UCSD-AML1 (cell line): Measurements from ENCODE around the gene TBCC.
A peak's percentile ranks its signal among the peaks of the same experiment; 100 is the strongest.
"Not testable (repeated sequence)": the region's sequence is repeated elsewhere in the genome, so short reads cannot be mapped to it uniquely, and the experiment has no call there.

ENCODE experiments used
- DNase-seq: peaks from one replicate; lab custom pipeline; 2025; ENCODE audit not compliant: unreplicated experiment; lab: John Stamatoyannopoulos, UW

The TBCC gene, protein sequence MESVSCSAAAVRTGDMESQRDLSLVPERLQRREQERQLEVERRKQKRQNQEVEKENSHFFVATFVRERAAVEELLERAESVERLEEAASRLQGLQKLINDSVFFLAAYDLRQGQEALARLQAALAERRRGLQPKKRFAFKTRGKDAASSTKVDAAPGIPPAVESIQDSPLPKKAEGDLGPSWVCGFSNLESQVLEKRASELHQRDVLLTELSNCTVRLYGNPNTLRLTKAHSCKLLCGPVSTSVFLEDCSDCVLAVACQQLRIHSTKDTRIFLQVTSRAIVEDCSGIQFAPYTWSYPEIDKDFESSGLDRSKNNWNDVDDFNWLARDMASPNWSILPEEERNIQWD

DNA sequence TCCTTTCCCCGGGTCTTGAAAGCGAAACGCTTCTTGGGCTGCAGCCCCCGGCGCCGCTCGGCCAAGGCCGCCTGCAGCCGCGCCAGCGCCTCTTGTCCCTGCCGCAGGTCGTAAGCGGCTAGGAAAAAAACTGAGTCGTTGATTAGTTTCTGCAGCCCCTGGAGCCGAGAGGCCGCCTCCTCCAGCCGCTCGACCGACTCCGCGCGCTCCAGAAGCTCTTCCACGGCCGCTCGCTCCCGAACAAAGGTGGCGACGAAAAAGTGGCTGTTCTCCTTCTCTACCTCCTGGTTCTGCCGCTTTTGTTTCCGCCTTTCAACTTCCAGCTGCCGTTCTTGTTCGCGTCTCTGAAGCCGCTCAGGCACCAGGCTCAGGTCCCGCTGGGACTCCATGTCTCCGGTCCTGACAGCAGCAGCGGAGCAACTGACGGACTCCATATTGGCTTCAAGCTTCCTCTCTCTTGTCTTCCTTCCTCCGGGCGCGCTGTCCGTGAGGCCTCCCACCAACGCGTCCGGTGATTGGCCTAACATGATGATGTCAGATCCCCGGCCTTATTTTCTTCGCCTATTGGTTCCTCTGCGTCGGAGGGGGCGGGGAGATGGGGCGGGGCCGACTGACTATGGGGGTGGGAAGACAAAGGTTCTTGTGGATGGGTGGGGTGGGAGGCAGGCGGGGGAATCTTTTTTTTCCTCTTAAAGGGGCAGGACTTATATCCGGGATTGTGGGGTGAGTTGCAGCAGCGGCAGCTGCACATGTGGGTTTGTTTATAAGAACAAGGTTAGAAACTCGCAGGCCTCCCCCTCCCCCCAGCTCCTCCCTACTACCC, at the start of gene TBCC:
Gene TBCC (minus strand): TSS at position 464 of the 823 bp plus-strand sequence. CDS start 30 bp downstream, at position 434.
- peak; percentile 95 for DNase-seq

DNA sequence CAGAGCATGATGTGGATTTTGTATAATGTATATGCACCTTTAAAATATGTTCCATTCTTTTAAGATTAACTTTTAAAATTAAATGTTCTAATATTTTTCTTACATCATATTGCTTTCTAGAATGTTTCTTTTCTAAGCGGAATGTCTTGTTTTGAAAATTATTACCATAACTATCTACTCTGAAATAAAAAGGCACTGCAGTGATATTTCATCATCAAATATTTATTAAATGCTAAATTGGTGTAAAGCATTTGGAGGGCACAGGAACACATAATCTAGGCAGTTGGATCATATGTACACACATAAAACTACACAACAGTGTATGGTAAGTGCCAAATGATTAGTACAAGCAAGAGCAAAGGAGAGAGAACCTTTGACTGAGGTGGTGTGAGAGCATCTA, 49.7 kb upstream of the TBCC start:
- no peak for DNase-seq

DNA sequence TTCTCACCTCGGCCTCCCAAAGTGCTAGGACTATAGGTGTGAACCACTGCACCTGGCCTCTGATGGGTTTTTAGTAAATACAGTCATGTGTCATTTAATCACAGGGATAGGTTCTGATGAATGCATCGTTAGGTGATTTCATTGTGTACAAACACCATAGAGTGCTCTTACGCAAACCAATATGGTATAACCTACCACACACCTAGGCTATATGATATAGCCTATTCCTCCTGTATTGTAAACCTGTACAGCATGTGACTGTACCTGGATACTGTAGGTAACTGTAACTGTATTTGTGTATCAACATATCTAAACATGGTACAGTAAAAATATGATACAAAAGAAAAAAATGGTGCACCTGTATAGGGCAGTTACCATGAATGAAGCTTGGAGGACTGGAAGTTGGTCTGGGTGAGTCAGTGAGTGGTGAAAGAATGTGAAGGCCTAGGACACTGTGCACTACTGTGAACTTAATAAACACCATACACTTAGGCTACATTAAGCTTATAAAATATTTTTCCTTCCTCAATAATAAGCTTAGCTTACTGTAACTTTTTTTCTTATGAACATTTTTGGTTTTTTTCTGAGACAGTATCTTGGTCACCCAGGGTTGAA, 45.9 kb upstream of the TBCC start:
- no peak for DNase-seq

DNA sequence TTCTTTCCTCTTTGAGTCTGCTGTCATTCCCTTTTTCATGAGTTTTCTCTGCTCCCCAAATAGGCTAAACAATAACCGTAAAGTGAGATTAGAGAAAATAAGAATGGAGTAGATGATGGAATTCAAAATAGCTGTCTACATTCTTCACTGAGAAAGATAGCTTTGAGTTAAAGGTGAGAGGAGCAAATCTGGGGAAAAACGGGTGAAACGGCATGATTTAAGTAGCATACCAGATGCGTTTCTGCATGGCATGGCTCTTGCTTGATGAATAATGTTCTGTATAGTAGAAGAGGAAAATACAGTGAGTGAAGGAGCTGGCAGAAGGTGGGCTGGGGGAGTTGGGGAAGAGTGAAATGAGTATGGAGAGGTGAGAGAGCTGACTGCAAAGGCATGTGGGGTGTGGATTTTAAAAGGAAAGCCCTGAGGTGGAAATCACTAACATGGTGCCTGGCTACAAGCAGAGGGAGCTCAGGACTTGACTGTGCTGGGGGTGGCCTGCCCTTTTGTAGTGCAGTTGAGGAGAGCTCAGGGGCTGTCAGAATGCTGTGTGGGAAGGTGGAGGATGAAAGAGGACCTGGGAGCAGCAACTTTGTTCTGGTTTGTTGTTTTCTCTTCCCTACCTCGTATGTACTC, 44.8 kb upstream of the TBCC start:
- no peak for DNase-seq

DNA sequence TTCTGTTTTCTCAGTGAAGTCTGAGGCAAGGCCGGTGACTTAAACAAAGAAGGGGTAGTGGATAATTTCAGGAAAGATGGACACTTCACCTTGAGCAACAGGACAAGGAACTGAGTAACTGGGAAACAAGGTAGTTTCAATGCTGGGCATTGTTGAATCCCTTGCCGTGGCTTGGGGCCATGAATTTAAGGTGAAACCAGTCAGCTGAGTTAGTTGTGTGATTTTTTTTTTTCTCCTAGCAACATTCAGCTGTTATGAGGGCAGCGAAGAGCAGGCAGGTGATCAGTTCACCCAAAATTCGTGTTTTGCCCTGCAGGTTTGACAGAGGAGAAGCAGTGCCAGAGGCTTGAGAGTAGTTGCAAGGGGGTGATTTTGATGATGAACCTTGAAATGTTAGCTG, 42.8 kb upstream of the TBCC start:
- no peak for DNase-seq

DNA sequence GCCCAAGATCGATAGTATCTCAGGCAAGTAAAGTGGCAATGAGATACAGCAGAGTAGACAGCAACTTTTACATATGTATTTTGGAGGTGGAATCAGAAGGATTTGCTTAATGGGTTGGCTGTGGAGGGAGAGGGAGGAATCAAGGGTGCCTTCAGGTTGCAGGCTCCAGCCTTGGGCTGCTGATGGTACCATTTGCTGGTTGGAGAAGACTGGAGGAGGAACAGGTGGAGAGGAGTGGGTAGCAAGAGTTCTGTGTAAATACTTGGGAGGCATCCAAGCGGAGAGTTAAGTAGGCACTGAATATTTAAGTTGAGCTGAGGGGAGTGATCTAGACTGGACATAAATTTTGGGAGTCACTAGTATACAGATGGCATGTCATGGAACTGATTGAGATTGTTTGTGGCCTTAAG, 41.2 kb upstream of the TBCC start:
- no peak for DNase-seq

DNA sequence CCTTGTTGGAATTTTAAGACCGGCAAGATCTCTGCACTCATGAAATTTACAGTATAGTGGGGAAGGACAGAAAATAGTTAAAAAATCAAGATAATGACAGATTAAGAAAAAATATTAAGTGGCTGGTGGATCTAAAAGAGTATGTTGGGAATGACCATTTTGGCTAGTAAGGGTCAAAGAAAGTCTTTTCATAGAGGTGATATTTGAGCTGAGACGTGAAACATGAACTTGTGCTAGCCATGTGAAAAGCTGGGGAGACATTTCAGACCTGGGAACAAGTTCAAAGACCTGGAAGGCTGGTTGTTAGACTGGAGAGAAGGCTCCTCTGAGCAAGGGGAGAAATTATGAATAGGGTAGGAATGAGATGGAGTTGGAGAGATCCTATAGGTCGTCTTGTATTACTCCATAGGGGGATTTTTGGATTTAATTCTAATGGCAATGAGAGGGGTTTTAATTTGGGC, 40.7 kb upstream of the TBCC start:
- DNase-seq, result no peak

DNA sequence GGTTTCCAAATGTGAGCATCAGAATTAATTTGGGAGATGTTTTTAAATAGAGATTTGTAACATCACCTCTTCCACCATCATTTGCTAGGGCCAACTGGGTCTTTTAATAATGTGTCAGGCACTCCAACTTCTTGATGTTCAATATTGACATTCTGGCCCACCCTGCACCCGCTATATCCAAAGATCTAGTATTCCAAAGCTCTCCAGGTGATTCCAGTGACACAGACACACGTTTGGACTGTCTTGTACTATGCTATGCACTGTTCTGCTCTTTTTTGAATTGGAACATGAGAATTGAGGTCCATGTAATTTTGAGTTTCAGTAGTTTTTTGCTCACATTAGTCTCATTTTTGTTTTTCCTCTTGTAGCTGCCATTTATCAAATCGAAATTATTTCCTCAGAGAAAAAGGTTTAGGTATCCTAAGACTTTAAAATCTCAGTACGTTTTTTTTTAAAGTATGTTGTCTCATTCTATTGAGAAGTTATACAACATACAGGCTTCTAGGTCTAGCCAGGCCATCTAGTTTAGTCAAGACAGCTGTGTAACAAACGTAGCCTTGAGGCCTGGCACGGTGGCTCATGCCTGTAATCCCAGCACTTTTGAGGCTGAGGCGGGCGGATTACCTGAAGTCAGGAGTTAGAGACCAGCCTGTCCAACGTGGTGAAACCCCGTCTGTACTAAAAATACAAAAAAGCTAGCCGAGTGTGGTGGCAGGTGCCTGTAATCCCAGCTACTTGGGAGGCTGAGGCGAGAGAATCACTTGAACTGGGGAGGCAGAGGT, 39.0 kb upstream of the TBCC start:
- DNase-seq, result no peak

DNA sequence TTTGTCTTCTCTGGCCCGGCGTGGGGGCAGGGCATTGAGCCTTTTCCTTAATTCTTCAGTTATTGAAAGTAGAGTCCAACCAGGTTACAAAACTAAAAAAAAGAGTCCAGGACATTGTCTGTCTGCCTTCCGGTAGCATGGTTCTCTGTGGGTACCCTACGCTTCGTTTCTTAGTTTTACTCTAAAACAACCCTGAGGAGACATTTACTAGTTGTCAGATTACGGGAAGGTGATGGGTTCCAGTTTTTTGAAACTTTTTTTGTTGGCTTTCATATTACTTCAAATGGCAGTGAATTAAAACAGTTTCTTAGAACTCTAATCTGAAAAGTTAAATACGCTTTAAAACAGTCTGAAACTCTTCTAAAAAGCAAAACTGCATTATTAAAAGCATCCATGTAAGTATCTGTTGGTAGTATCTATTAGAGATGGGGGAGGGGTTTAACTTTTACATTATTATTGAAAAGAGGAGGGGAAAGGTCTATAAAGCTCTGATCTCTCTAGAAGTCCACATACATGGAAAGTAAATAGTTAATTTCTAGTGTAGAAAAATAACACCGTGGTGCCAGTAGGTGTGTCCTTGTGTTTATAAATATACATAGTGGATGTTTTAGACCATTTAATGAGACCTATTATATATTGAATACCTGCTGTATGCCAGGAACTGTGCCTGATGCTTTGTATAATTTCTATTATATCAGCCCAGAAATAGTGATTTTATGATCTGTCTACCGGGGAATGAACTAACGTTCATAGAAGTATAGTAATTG, 38.2 kb upstream of the TBCC start:
- no peak for DNase-seq

DNA sequence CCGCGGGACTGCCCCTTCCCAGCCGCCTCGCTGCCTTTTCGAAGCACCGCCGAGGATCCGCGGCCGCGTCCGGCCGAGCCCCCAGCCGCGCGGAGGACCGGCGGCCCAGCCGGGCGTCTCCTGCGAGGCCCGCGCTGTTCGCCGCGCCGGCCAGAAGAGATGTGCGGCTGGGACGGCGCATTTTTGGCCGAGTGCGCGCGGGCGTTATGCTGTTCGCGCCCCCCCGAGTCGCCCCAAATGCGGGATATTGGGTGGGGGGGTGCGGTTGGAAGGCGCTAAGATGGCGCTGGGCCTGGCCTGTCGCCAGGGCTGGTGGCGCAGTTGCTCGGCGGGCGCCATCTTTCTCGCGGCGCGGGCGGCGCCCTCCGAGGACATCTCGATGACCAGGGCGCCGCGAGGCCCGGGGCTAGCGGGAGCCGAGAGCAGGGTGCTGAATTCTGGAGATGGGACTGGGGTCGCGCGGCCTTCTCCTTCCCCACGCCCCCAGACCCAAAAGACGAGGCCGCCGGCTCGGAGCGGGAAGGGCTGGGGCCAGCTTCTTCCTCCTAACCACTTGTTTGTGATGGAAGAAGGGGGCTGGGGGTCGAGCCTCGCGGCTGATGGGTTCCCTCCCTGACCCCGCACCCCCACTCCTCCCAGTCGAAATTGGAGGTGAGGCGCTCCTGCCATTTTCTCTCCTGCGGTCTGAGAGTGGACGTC, 37.4 kb upstream of the TBCC start:
- DNase-seq, result peak; percentile 72

DNA sequence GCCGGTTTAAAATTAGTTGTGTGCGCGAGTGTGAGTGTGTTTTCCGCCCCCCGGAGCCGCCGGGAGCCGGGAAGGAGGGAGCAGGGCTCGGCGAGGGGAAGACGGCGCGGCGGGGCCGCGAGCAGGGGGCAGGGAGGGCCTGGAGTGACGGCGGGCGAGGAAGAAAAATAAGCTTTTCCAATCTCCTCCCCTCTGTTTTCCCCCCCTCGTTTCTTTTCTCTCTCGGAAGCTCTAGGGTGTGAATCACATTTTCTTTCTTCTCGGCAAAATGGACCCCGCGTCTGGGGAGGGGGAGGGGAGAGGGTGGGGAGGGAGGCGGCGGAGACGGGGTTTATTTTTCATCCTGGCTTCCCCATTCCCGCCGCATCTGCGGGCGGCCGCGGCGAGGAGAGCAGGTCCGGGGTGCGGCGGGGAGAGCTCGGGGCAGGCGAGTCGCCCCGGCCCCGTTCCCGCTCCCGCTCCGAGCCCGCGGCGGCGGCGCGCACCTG, 36.8 kb upstream of the TBCC start:
- DNase-seq, result peak; percentile 76

DNA sequence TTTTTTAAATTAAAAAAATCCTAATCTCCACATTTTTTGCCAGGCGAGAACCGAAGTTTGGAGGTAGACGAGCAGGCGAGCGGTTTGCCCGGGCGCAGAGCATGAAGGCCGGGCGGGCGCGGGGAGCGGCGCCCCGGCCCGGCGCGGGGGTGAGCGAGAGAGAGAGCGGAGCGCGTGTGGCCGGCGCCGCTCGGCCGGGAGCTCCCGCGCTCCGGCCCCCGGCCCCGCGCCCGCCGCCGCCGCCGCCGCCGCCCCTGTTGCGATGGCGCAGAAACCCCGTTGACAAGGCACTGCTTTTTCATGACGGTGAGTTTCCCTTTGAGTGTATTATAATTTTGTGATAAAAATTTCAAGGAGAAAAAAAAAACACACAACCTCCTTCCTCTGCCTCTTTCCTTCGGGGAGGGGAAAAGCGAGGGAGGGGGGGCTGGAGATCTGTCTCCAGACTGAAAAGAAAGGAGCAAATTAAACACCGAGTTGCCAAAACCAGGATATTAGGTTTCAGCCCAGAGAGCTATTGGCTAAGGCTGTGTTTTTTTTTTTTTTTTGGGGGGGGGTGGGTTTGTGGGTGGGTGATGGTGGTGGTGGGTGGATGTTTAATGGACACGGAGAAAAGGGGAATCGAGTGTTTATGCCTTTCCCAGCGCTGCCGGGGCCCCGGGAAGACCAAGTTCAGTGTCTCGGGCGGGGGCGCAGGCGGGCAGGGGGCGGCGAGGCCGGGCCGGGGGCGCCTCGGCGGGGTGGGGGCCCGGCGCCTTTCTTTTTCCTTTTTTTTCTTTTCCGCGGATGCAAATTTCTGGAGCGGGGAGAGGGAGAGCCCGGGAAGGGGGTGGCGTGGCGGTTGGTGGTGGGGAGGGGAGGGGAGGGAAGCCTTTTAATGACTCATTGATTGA, 36.1 kb upstream of the TBCC start, which contains the start of gene BICRAL:
Gene BICRAL (plus strand): TSS at position 257 of the 893 bp plus-strand sequence. CDS start 39,971 bp downstream, outside the sequence.
- DNase-seq, result peak; percentile 63

DNA sequence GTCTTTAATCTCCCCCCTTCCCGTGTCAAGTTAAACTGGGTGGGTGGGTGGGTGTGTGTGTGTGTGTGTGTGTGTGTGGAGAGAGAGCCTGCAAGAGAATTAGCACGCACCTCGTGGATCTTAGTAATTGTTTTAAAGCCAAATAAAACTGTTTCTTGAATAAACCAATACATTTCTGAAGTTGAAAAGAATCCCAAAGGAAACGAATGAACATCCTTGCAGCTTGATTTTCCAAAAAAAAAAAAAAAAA, 35.6 kb upstream of the TBCC start:
- DNase-seq, result no peak

DNA sequence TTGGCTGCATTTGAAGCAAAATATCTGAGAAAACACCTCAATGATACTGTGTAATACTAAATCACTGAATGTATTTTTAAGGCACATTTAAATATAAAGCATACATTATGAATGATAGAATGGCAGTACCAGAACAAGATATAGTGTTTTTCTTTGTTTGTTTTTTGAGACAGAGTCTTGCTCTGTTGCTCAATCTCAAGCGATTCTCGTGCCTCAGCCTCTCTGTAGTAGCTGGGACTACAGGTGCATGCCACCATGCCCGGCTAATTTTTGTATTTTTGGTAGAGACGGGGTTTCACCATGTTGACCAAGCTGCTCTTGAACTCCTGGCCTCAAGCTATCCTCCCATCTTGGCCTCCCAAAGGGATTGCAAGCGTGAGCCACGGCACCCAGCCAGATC, 33.6 kb upstream of the TBCC start:
- DNase-seq, result no peak

DNA sequence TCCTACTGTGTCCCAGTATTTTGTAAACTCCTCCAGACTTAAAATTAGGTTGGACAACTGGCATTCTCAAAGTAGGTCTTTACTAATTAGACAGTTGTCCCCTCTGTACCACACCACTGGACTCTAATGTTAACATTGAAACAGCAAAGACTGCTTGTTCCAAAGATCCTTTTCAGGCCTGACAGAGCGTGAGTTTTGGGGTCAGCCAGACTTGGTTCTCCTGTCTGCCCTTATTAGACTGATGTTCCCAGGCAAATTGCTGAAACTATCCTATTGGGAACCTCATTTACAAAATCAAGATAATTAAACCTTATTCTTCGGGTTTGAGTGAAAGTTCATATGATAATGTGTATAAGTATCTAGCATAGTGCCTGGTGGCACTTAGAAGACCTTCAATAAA, 32.2 kb upstream of the TBCC start:
- DNase-seq, result no peak

DNA sequence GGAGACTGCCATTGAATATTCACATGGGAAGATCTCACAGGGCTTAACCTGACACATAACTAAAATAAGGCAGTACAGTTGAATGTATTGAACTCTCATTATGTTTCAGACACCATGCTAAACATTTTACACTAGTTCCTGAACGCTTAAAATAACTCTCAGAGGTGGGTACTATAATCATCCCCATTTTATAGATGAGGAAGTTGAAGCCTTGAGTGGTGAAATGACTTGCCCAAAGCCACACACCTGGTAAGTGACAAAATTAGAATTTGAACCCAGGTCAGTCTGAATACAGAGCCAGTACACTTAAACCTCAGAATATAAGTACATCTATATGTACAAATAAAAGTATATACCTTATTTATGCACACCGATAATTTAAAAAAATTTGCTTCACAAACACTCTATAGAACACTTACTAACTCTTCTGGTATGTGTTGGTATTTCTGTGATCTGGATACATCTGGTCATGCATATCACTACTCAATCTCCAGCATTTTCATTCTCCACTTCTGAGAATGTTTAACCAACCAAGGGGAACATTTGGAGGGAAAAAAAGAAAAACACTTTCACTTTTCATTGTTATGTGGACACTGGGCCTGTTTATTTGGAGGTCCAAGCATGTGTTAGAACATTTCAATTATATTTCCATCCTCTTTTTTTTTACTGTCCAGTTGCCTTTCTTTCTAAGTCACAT, 31.4 kb upstream of the TBCC start:
- DNase-seq, result no peak

DNA sequence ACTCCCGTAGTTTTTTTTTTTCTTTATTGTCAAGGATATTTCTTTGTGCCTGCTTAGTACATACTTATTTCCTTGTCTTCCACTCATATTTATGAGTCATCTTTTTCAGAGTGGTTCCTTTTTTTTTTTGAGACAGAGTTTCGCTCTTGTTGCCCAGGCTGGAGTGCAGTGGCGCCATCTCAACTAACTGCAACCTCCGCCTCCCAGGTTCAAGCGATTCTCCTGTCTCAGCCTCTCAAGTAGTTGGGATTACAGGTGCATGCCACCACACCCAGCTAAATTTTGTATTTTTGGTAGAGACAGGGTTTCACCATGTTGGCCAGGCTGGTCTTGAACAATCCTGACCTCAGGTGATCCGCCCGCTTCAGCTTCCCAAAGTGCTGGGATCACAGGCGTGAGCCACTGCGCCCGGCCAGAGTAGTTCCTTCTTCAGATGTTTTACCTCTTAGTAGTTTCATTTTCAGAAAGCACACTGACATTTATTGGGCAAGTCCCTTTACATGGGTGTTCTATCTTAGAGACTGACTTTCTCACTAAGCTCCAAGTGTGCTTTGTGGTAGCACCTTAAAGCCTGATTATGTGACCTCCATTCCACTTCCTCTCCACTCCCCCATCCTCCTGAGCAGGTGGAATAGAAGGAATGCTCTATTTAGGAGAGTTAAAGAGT, 29.1 kb upstream of the TBCC start:
- not testable (repeated sequence) for DNase-seq
